MM.1S (cell line): ENCODE measurements around the gene ATP6V0A1.

Experiments
- CTCF ChIP-seq: fragments of 300-600 bp; sonication (generic); IDR thresholded peaks from 2 replicates; pipeline ENCODE4 v1.5.1; 2016; ENCODE audit warnings: antibody characterized with exemption, low read length, mixed read lengths
- EZH2 ChIP-seq: fragments of 300-600 bp; sonication (generic); optimal IDR thresholded peaks from 2 replicates; pipeline ENCODE3; 2017; ENCODE audit warnings: low read depth, mild to moderate bottlenecking, antibody characterized with exemption, low read length, mixed read lengths
- EZH2phosphoT487 ChIP-seq: fragments of 300-600 bp; sonication (generic); IDR thresholded peaks from 2 replicates; pipeline ENCODE4 v1.6.1; 2018; ENCODE audit warnings: antibody characterized with exemption, low read length

- TF ChIP-seq CTCF (no peak), EZH2phosphoT487 (no peak), EZH2 (no peak)
These were observed 37.0 kb upstream of the ATP6V0A1 start for GRCh38 chr17:42421507-42422338.
